Lung (tissue), 12 donors: ENCODE results near the gene RAB6A. TPM values are rescaled to one million over a fixed set of nuclear protein-coding genes. Genes with fewer than 3 reads are reported as not detected.

Experiments used
- ATAC-seq: fragments of 200-7000 bp; cut with Tn5 transposase; one replicate; pipeline ENCODE4 v1.9.1; 2020; ENCODE audit warnings: moderate number of reproducible peaks; ENCODE audit not compliant: insufficient read depth, low FRiP score
- DNase-seq, 3 donors: peaks; one replicate each; pipeline ENCODE4 v3.0.0-alpha.2; 2013 to 2017
- H3K27ac ChIP-seq, 2 donors: one replicate each; pipeline ENCODE4 v1.5.1; 2013; ENCODE audit warnings: mild to moderate bottlenecking in 2 of 2, moderate library complexity in 2 of 2, control low read depth in 1 of 2, inconsistent platforms in 1 of 2, low read depth in 1 of 2, low read length in 1 of 2
- H3K27me3 ChIP-seq, 3 donors: one replicate each; pipeline ENCODE4 v1.5.1; 2013; ENCODE audit warnings: low read length in 2 of 3; ENCODE audit not compliant: control insufficient read depth in 3 of 3, insufficient read depth in 3 of 3
- H3K36me3 ChIP-seq, 4 donors: one replicate each; pipeline ENCODE4 v1.5.1; 2013; ENCODE audit warnings: low read length in 4 of 4, mild to moderate bottlenecking in 1 of 4, moderate library complexity in 1 of 4; ENCODE audit not compliant: control insufficient read depth in 4 of 4, insufficient read depth in 4 of 4
- H3K4me1 ChIP-seq, 5 donors: one replicate each; pipeline ENCODE4 v1.5.1; 2013; ENCODE audit warnings: low read length in 5 of 5, mild to moderate bottlenecking in 2 of 5, moderate library complexity in 1 of 5; ENCODE audit not compliant: control insufficient read depth in 5 of 5, insufficient read depth in 5 of 5
- H3K4me3 ChIP-seq: one replicate; pipeline ENCODE4 v1.5.1; 2013; ENCODE audit warnings: mild to moderate bottlenecking, control low read depth, moderate library complexity
- H3K9ac ChIP-seq, 2 donors: one replicate each; pipeline ENCODE4 v1.5.1; 2013; ENCODE audit warnings: low read length in 2 of 2, control low read depth in 1 of 2; ENCODE audit not compliant: insufficient read depth in 1 of 2
- H3K9me3 ChIP-seq, 4 donors: one replicate each; pipeline ENCODE4 v1.5.1; 2013; ENCODE audit warnings: low read length in 3 of 4, mild to moderate bottlenecking in 1 of 4, moderate library complexity in 1 of 4; ENCODE audit not compliant: control insufficient read depth in 4 of 4, insufficient read depth in 3 of 4
- WGBS, 2 donors: extraction: QIAGEN DNeasy Blood & Tissue Kit; methylation state at CpG; one replicate each; pipeline ENCODE4 v1.1.7; 2013; 5-methylcytosine and 5-hydroxymethylcytosine counted together
- polyA plus RNA-seq, 2 donors: library from polyadenylated mRNA; stranded (reverse); fragments of 200-250 nt; gene quantifications; one replicate each; pipeline ENCODE4 v1.2.1, GENCODE V29; 2013
- total RNA-seq, 2 donors: library from RNA; depleted of rRNA in 1 of 2; stranded (reverse); fragments of >200 nt in 1 of 2; gene quantifications; one replicate each; pipeline ENCODE4 v1.2.1, GENCODE V29; 2014 to 2021
- TF ChIP-seq, protein P1 (sequence below): IDR thresholded peaks from 2 replicates; pipeline ENCODE4 v1.5.1; 2012; ENCODE audit warnings: mild to moderate bottlenecking; ENCODE audit errors: control extremely low read depth, extremely low read depth
- donor health status: control.
- donor health status: control.
- donor health status: Bipolar disorder and iron deficiency.
- donor health status: healthy.
- donor health status: DM: yes; HTN: yes; CAD: no.

RAB6A gene
- total and polyA plus RNA-seq, 4 donors: 45.8 to 159 (median 81.8) TPM

GRCh38 chr11:73804712-73805111 lies 43.8 kb upstream of the RAB6A start:
- TF ChIP-seq, protein P1, sequence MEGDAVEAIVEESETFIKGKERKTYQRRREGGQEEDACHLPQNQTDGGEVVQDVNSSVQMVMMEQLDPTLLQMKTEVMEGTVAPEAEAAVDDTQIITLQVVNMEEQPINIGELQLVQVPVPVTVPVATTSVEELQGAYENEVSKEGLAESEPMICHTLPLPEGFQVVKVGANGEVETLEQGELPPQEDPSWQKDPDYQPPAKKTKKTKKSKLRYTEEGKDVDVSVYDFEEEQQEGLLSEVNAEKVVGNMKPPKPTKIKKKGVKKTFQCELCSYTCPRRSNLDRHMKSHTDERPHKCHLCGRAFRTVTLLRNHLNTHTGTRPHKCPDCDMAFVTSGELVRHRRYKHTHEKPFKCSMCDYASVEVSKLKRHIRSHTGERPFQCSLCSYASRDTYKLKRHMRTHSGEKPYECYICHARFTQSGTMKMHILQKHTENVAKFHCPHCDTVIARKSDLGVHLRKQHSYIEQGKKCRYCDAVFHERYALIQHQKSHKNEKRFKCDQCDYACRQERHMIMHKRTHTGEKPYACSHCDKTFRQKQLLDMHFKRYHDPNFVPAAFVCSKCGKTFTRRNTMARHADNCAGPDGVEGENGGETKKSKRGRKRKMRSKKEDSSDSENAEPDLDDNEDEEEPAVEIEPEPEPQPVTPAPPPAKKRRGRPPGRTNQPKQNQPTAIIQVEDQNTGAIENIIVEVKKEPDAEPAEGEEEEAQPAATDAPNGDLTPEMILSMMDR: no peak
- Histone ChIP-seq H3K9me3 (no peaks in the 10 kb centered on the region), H3K27ac (no peak overlapping the region), H3K4me1 (peaks cover 0 to 4% (median 0%) of the 10 kb centered on the region in 5 donors), H3K9ac (no peak overlapping the region), H3K36me3 (peaks cover 0 to 6% (median 4%) of the 10 kb centered on the region in 4 donors), H3K27me3 (no peaks in the 10 kb centered on the region), H3K4me3 (no peak overlapping the region)
- ATAC-seq (no peak), DNase-seq (no peak)

GRCh38 chr11:73801136-73801535 lies 40.3 kb upstream of the RAB6A start:
- TF ChIP-seq, protein P1: no peak
- Histone ChIP-seq H3K4me3 (no peak overlapping the region), H3K4me1 (peaks cover 0 to 4% (median 0%) of the 10 kb centered on the region in 5 donors), H3K27me3 (no peaks in the 10 kb centered on the region), H3K27ac (no peak overlapping the region), H3K36me3 (peaks cover 0 to 12% (median 6%) of the 10 kb centered on the region in 4 donors), H3K9ac (no peak overlapping the region), H3K9me3 (no peaks in the 10 kb centered on the region)
- DNase-seq (no peak), ATAC-seq (no peak)
- WGBS, 2 donors: 65 to 89% methylated on average over 1 of the region's 1 CpG

DNA sequence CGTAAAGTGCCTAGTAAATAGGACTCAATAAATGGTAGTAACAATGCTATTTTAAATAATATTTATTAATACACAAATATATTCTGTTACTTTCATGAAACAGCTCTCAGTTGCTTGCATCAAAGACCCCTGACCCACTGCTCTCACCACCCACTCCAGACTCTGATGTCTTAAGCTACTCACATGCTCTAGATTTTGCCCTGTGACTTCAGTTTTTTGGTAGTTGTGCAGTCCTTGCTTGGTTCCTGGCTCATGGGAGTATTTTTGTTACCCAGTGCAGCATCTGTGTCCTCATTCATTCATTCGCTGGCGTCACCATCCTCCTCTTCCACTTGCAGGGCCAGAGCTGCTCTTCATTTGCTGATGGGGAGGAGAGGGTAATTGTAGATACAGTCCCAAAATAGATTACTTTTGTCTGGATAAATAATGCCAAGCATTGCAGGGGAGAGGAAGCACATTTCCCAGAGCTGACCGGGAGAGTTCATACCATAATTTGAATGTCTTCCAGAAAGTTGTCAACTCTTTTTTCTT lies 39.5 kb upstream of the RAB6A start:
- Histone ChIP-seq H3K4me3 (no peak overlapping the region), H3K4me1 (peaks cover 0 to 4% (median 0%) of the 10 kb centered on the region in 5 donors), H3K27me3 (no peaks in the 10 kb centered on the region), H3K36me3 (peaks cover 0 to 15% (median 4%) of the 10 kb centered on the region in 4 donors), H3K9ac (no peak overlapping the region), H3K27ac (no peak overlapping the region), H3K9me3 (no peaks in the 10 kb centered on the region)
- DNase-seq: no peak
- no peak for ATAC-seq
- TF ChIP-seq, protein P1: no peak
- WGBS, 2 donors: 85 to 86% methylated on average over 4 of the region's 4 CpGs

- TF ChIP-seq, protein P1: no peak
- ATAC-seq: no peak
- 96 to 97% methylated on average over 10 of the region's 10 CpGs for WGBS, 2 donors
These were observed 36.6 kb upstream of the RAB6A start for GRCh38 chr11:73797457-73797856.

More at GRCh38 chr11:73797457-73797856, 36.6 kb upstream of the RAB6A start:
- no peak for DNase-seq
- H3K27me3 ChIP-seq: no peaks in the 10 kb centered on the region
- H3K9me3 ChIP-seq: no peaks in the 10 kb centered on the region
- no peak overlapping the region for H3K9ac ChIP-seq
- no peak overlapping the region for H3K4me3 ChIP-seq
- H3K4me1 ChIP-seq: peaks cover 0 to 4% (median 0%) of the 10 kb centered on the region in 5 donors
- peaks cover 0 to 15% (median 4%) of the 10 kb centered on the region in 4 donors for H3K36me3 ChIP-seq
- no peak overlapping the region for H3K27ac ChIP-seq
